Thyroid gland (tissue), 4 donors: Measurements from ENCODE around the gene BCAT1.

ENCODE experiments used
- POLR2A ChIP-seq, 2 donors: fragments of 450-650 bp; IDR thresholded peaks; one replicate each; pipeline ENCODE4 v1.6.1; 2017; ENCODE audit warnings: antibody characterized with exemption in 2 of 2, mild to moderate bottlenecking in 2 of 2, moderate library complexity in 1 of 2
- TF ChIP-seq, protein P1 (sequence below), 6 experiments: fragments of 200-600 bp in 3 of 6; fragments of 450-650 bp in 3 of 6; sonication (generic) in 3 of 6; IDR thresholded peaks; one replicate each; pipeline ENCODE4 v1.5.1; 2016 to 2019; ENCODE audit warnings: antibody characterized with exemption in 6 of 6, mild to moderate bottlenecking in 2 of 6, inconsistent platforms in 1 of 6, moderate library complexity in 1 of 6

DNA sequence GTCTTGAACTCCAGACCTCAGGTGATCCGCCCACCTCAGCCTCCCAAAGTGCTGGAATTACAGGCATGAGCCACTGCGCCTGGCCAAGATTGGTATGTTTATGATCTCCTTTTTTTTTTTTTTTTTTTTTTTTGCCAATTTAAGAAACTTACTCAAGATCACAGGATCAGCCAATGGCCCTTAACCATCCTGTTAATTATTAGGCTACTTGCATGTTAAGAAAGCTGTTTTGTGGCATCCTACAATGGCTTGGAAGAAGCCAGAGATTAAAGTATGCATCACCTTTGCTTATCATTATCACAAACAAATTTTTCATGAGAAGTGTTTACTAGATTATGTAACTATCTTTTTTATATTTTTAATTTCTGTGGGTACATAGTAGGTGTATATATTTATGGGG is 140.2 kb downstream of the BCAT1 start:
- TF ChIP-seq, protein P1, sequence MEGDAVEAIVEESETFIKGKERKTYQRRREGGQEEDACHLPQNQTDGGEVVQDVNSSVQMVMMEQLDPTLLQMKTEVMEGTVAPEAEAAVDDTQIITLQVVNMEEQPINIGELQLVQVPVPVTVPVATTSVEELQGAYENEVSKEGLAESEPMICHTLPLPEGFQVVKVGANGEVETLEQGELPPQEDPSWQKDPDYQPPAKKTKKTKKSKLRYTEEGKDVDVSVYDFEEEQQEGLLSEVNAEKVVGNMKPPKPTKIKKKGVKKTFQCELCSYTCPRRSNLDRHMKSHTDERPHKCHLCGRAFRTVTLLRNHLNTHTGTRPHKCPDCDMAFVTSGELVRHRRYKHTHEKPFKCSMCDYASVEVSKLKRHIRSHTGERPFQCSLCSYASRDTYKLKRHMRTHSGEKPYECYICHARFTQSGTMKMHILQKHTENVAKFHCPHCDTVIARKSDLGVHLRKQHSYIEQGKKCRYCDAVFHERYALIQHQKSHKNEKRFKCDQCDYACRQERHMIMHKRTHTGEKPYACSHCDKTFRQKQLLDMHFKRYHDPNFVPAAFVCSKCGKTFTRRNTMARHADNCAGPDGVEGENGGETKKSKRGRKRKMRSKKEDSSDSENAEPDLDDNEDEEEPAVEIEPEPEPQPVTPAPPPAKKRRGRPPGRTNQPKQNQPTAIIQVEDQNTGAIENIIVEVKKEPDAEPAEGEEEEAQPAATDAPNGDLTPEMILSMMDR (IDR thresholded peaks at IDR 0.05): no peak
- TF ChIP-seq POLR2A (IDR thresholded peaks at IDR 0.05): no peak
